ENCODE data around the gene PIH1D2. TPM values are rescaled to one million over a fixed set of nuclear protein-coding genes. Genes with fewer than 3 reads are reported as not detected.

Gene PIH1D2
- total and polyA plus RNA-seq, 9 of the 15 experiments (the other 6 are each of a cell fraction or from before 2014, with no cell fraction given): 1.5 to 5.4 (median 3.0) TPM

DNA sequence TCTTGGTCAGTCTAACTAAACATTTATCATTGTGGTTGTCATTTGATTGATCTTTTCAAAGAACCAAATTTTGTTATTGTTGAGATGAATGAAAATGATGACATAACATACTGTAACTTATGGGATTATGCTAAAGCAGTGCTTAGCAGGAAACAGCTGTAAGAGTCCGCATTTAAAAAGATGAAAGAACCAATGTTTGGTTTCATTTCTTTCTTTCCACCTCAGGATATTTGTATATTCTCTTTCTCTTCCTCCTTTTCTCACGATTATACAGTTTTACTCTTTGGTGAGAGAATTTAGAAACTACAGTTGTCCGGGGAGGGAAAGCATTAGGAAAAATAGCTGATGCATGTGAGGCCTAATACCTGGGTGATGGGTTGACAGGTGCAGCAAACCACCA, 23.1 kb downstream of the PIH1D2 start:
- no peak for TF ChIP-seq NELFE (IDR thresholded peaks at IDR 0.05; ENCODE audit: insufficient read depth, insufficient read length)
- TF ChIP-seq BACH1 (tag; IDR thresholded peaks at IDR 0.05): no peak
- TF ChIP-seq NFIX (CRISPR knock-in tag; IDR thresholded peaks at IDR 0.05; ENCODE audit: low read depth): no peak
- TF ChIP-seq HNRNPUL1 (IDR thresholded peaks at IDR 0.05; ENCODE audit: low read length): no peak
- TF ChIP-seq, protein P1, sequence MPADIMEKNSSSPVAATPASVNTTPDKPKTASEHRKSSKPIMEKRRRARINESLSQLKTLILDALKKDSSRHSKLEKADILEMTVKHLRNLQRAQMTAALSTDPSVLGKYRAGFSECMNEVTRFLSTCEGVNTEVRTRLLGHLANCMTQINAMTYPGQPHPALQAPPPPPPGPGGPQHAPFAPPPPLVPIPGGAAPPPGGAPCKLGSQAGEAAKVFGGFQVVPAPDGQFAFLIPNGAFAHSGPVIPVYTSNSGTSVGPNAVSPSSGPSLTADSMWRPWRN (IDR thresholded peaks at IDR 0.05; ENCODE audit: low read depth): no peak
- no peak for TF ChIP-seq DDX20 (tag; IDR thresholded peaks at IDR 0.05; ENCODE audit: low read depth)
- no peak for TF ChIP-seq BCOR (IDR thresholded peaks at IDR 0.05)
- no peak for TF ChIP-seq HNRNPLL (IDR thresholded peaks at IDR 0.05; ENCODE audit: low read depth, low read length, poor library complexity, severe bottlenecking)
- TF ChIP-seq KAT2B (IDR thresholded peaks at IDR 0.05; ENCODE audit: low read depth, low read length): no peak
- no peak for TF ChIP-seq DIDO1 (tag; IDR thresholded peaks at IDR 0.05; ENCODE audit: low read depth)
- no peak for TF ChIP-seq ZNF707 (CRISPR knock-in tag; conservative IDR thresholded peaks at IDR 0.05)
- no peak for TF ChIP-seq ZNF184 (CRISPR knock-in tag; IDR thresholded peaks at IDR 0.05)
- no peak for TF ChIP-seq TBL1XR1 (IDR thresholded peaks at IDR 0.05; ENCODE audit: low read length in 2 of 2)
- no peak for TF ChIP-seq CXXC5 (CRISPR knock-in tag; IDR thresholded peaks at IDR 0.05)
- no peak for TF ChIP-seq NONO (IDR thresholded peaks at IDR 0.05; ENCODE audit: low read depth in 2 of 2, low read length in 1 of 2)
- TF ChIP-seq RBM39 (optimal IDR thresholded peaks at IDR 0.05; ENCODE audit: low read depth, low read length): no peak
- no peak for TF ChIP-seq MTA1 (IDR thresholded peaks at IDR 0.05; ENCODE audit: borderline replicate concordance)
- no peak for DNase-seq (ENCODE audit: extremely low read depth in 1 of 4, low spot score in 3 of 4)
- POLR2A ChIA-PET: no interaction called here
- Histone ChIP-seq H3K27ac (ENCODE audit: extremely low read depth, low read depth, low read length) (no peak overlapping the region), H4K20me1 (replicated peaks; ENCODE audit: control insufficient read depth, insufficient read depth, low read length) (no peaks in the 10 kb centered on the region), H3K27me3 (ENCODE audit: control insufficient read depth in 2 of 2, insufficient read depth in 2 of 2, low read length in 2 of 2) (no peaks in the 10 kb centered on the region), H3K9ac (ENCODE audit: insufficient read depth in 1 of 2, low read depth in 2 of 2, low read length in 2 of 2) (no peak overlapping the region), H3K36me3 (ENCODE audit: control insufficient read depth, insufficient read depth, low read length) (peaks cover 85% of the 10 kb centered on the region), H3K9me1 (ENCODE audit: control insufficient read depth, insufficient read depth, low read length) (no peaks in the 10 kb centered on the region), H3K4me2 (ENCODE audit: insufficient read depth, low read length) (no peak overlapping the region), H3K79me2 (ENCODE audit: control insufficient read depth, insufficient read depth, low read length) (peaks cover 33% of the 10 kb centered on the region), H2AFZ (ENCODE audit: low read depth, low read length) (no peak overlapping the region), H3K9me3 (replicated peaks; ENCODE audit: control insufficient read depth, insufficient read depth, low read depth, low read length) (no peaks in the 10 kb centered on the region), H3K4me1 (replicated peaks in 1 of 2; ENCODE audit: control insufficient read depth in 2 of 2, insufficient read depth in 2 of 2, low read length in 2 of 2) (no peaks in the 10 kb centered on the region), H3K4me3 (no peak overlapping the region)
- 83% methylated on average over 3 of the region's 3 CpGs for WGBS (ENCODE audit: insufficient coverage, low coverage, missing lambda C conversion rate)
- in situ Hi-C loops (cut with MboI): no loop called here
- CTCF ChIA-PET (ENCODE audit: low intra/inter-chr PET ratio): no interaction called here
- BruUV-seq (replicated peaks): no TSS peak
- ATAC-seq: no peak
- intact Hi-C loops (cut with micrococcal nuclease): no loop called here
- no peak for FAIRE-seq
